A549 treated with Mapracorat at 1 μM for 4 hours (cell line): ENCODE results near the gene RBBP8. TPM values are rescaled to one million over a fixed set of nuclear protein-coding genes. Genes with fewer than 3 reads are reported as not detected.

Experiments
- total RNA-seq: library from RNA; stranded (reverse); fragments of 200-300 nt; extraction: Qiagen RNA extraction; gene quantifications from 5 replicates; pipeline ENCODE4 v1.2.3, GENCODE V29; 2022

The RBBP8 gene
- 19.9 to 28.4 TPM (median 21.6 TPM) in 5 replicates for total RNA-seq

GRCh38 chr18:22933206-22933965 lies at the start of gene RBBP8:
RBBP8 (plus strand) TSS chr18:22933328; CDS start chr18:22936852, 3,524 bp downstream.

Other genes starting within 250 kb of the RBBP8 start
- 13.0 to 14.8 TPM (median 13.5 TPM) in 5 replicates for gene CABLES1, start 202.2 kb downstream of the RBBP8 start, total RNA-seq